ENCODE data around the gene SLC46A2.

The SLC46A2 gene

DNA sequence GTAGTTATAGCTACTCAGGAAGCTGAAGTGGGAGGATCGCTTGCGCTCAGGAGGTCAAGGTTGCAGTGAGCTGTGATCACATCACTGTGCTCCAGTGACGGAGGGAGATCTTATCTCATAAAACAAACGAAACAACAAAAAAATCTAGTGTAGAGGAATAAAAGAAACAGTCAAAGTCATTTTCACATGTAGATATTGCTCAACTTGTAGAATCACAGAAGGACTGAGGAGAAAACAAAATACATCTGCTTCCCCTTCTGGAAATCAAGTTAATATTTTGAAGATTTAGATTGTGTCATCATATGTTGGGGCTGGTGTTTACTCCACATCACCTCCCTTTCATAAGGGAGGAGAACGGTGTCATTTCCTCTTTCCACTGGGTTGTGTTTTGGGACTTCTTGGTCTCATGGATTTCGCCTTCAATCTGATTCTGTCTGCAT lies 8.2 kb upstream of the SLC46A2 start:
- no peak overlapping the region for H3K9ac ChIP-seq (ENCODE audit: low read depth, low read length)

DNA sequence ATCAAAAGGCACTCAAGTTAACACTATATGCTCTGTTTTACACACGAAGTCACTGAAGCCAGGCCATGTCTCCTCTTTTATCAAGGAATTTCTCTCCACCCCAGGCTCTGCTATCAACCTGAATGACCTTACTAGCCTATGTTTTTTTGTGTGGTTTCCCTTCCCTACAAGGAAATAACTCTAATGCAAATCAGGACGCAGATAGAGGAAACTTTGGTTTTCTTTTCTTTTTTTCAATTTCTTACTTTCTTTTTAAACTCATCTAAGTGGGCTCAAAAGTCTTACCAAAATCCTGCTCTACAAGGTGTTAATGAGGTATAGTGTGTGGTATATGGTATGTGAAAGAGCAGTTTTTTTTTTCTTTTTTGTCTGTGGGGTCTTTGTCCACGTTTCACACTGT lies 5.5 kb upstream of the SLC46A2 start:
- Histone ChIP-seq H3K36me3 (ENCODE audit: insufficient read depth, low read length) (no peaks in the 10 kb centered on the region), H3K9me3 (ENCODE audit: control insufficient read depth, insufficient read depth, low read length) (no peaks in the 10 kb centered on the region), H3K9ac (ENCODE audit: low read depth, low read length) (no peak overlapping the region), H3K4me1 (ENCODE audit: insufficient read depth, low read length) (no peaks in the 10 kb centered on the region)

More for the DNA sequence above, 8.2 kb upstream of the SLC46A2 start:
- no peaks in the 10 kb centered on the region for H3K9me3 ChIP-seq (ENCODE audit: control insufficient read depth, insufficient read depth, low read length)
- no peaks in the 10 kb centered on the region for H3K4me1 ChIP-seq (ENCODE audit: insufficient read depth, low read length)
- no peaks in the 10 kb centered on the region for H3K36me3 ChIP-seq (ENCODE audit: insufficient read depth, low read length)

DNA sequence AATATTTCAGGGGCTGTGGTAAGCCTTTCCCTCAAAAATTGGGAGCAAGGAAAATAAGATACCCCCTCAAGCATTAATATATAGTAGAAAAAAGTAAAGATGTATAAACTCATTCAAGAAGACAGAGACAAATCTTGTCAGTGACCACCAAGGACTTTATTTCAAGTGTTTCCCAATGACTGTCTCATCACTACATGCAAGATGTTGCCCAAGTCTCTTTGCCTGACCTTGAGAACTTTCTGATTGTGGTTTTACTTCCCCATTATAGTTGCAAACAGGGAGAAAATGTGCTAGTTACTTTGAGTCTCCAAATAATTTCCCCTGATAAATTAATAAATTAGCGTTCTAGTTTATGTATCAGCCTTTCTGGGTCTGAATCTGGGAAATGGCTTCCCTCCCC lies 4.0 kb upstream of the SLC46A2 start:
- H3K36me3 ChIP-seq (ENCODE audit: insufficient read depth, low read length): no peaks in the 10 kb centered on the region
- no peaks in the 10 kb centered on the region for H3K4me1 ChIP-seq (ENCODE audit: insufficient read depth, low read length)
- no peak overlapping the region for H3K9ac ChIP-seq (ENCODE audit: low read depth, low read length)
- no peaks in the 10 kb centered on the region; the same call in 1 of the 2 replicates for H3K9me3 ChIP-seq (ENCODE audit: control insufficient read depth, insufficient read depth, low read length)

DNA sequence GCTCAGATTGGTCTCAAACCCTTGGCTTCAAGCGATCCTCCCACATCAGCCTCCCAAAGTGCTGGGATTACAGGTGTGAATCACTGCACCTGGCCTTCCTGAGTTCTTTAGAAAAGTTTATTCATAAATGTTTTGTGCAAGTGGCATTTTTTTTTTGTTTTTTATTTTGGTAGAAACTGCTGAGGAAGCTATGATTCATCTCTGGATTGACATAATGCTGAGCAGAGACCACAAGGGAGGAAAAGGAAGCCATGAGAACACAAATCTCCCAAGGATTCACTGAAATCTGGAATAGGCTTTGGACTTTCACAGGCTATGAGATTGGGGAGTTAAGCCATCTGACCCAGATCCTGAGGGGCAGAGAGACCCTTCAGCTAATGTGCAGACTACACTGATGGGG lies 3.4 kb upstream of the SLC46A2 start:
- H3K36me3 ChIP-seq (ENCODE audit: insufficient read depth, low read length): no peaks in the 10 kb centered on the region
- no peaks in the 10 kb centered on the region; the same call in 1 of the 2 replicates for H3K9me3 ChIP-seq (ENCODE audit: control insufficient read depth, insufficient read depth, low read length)
- no peaks in the 10 kb centered on the region for H3K4me1 ChIP-seq (ENCODE audit: insufficient read depth, low read length)
- no peak overlapping the region for H3K9ac ChIP-seq (ENCODE audit: low read depth, low read length)

DNA sequence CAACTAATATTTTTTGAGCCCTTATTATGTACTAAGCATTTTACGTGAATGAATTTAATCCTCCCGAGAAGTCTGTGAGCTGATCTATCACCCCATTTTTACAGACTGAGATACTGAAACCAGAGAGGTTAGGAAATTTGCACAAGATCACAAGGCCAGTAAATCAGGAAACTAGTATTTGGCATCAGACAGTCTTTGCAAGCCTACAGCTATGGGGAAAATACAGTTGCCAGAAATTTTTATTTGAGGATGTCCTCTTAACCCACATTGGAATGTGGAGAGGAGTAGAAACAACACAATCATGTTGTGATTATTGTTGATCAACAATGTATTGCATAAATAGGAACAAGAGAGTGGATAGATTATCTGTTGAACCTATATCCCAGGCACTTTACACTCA lies 2.3 kb upstream of the SLC46A2 start:
- Histone ChIP-seq H3K9me3 (ENCODE audit: control insufficient read depth, insufficient read depth, low read length) (no peaks in the 10 kb centered on the region; the same call in 1 of the 2 replicates), H3K9ac (ENCODE audit: low read depth, low read length) (no peak overlapping the region), H3K36me3 (ENCODE audit: insufficient read depth, low read length) (no peaks in the 10 kb centered on the region), H3K4me1 (ENCODE audit: insufficient read depth, low read length) (no peaks in the 10 kb centered on the region)

DNA sequence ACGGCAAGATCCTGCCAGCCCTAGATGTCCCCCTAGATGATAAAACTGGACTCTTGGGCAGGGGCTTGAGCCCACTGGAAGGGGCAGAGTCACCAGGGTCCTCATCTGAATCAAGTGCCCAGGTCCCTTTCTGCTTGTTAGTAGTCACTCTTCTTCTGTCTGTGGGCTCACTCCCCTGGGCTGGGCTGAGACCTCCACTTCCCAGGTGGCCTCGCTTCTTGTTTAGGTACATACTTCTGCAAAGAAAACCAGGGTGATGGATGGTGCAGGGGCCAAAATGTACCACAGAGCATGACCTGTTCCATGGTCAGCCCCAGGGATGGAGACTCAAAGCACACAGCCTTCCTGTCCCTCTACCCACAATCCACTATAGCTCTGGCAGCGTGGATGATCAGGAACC lies 845 bp upstream of the SLC46A2 start:
- H3K4me1 ChIP-seq (ENCODE audit: insufficient read depth, low read length): no peaks in the 10 kb centered on the region
- H3K36me3 ChIP-seq (ENCODE audit: insufficient read depth, low read length): no peaks in the 10 kb centered on the region
- H3K9me3 ChIP-seq (ENCODE audit: control insufficient read depth, insufficient read depth, low read length): no peaks in the 10 kb centered on the region; the same call in 1 of the 2 replicates
- no peak overlapping the region for H3K9ac ChIP-seq (ENCODE audit: low read depth, low read length)

DNA sequence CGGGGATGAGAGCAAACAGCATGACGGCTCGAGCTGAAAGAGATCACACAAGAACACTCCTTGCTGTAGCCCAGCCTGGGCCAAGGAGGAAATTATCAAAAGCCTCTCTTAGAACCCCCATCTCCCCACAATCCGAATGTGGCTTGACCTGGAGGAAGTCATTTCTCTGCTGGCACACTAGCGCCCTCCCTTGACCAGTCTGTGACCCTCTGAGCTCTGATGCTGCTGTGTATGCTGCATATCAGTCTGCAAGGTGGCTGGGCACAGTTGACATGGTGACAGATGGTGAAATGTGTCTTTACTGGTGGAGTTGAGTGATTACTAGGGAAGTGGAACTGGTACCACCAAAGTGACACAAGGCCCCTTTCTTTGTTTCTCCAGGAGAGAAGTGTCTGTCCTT lies 3.3 kb downstream of the SLC46A2 start:
- no peaks in the 10 kb centered on the region for H3K36me3 ChIP-seq (ENCODE audit: insufficient read depth, low read length)
- H3K9ac ChIP-seq (ENCODE audit: low read depth, low read length): no peak overlapping the region
- H3K4me1 ChIP-seq (ENCODE audit: insufficient read depth, low read length): peaks cover 4% of the 10 kb centered on the region; the same call in 1 of the 2 replicates
- H3K9me3 ChIP-seq (ENCODE audit: control insufficient read depth, insufficient read depth, low read length): no peaks in the 10 kb centered on the region; the same call in 1 of the 2 replicates

DNA sequence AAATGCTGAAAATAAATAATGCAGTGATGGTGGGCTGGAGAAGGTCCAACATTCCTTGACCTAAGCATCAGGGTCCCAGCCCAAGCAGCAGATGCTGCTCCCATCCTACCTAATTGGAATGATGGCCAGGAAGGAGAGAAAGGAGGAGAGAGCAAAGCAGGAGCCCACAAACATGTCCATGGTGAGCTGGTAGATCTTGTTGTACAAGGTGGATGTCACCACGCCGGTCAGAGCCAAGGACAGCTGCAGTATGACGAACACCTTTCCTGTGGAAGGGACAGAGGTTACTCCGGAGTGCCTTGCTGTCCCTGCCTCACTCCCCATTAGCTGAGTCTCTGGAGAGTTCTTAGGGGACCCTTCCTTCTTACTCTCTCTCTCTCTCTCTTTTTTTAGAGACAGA lies 4.3 kb downstream of the SLC46A2 start:
- peaks cover 4% of the 10 kb centered on the region; the same call in 1 of the 2 replicates for H3K4me1 ChIP-seq (ENCODE audit: insufficient read depth, low read length)
- H3K9me3 ChIP-seq (ENCODE audit: control insufficient read depth, insufficient read depth, low read length): no peaks in the 10 kb centered on the region; the same call in 1 of the 2 replicates
- no peaks in the 10 kb centered on the region for H3K36me3 ChIP-seq (ENCODE audit: insufficient read depth, low read length)

DNA sequence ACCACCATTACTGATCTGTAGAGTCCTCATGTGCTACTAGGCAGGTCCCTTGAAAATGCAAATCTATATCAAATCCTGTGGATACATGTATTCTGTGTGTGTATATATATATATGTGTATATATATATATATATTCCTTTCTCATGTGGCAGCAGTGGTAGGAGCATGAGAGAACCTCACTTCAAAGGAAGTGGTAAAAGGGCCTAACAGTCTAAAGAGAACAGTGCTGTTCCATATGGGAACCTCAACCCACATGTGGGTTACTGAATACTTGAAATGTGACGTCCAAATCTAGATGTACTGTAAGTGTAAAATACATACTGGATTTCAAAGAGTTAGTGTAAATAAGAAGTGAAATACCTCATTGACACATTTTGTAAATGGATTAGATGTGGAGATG lies 5.4 kb downstream of the SLC46A2 start:
- Histone ChIP-seq H3K36me3 (ENCODE audit: insufficient read depth, low read length) (no peaks in the 10 kb centered on the region), H3K9me3 (ENCODE audit: control insufficient read depth, insufficient read depth, low read length) (no peaks in the 10 kb centered on the region), H3K9ac (ENCODE audit: low read depth, low read length) (no peak overlapping the region), H3K4me1 (ENCODE audit: insufficient read depth, low read length) (peaks cover 4% of the 10 kb centered on the region; the same call in 1 of the 2 replicates)

More for the DNA sequence above, 4.3 kb downstream of the SLC46A2 start:
- H3K9ac ChIP-seq (ENCODE audit: low read depth, low read length): no peak overlapping the region

DNA sequence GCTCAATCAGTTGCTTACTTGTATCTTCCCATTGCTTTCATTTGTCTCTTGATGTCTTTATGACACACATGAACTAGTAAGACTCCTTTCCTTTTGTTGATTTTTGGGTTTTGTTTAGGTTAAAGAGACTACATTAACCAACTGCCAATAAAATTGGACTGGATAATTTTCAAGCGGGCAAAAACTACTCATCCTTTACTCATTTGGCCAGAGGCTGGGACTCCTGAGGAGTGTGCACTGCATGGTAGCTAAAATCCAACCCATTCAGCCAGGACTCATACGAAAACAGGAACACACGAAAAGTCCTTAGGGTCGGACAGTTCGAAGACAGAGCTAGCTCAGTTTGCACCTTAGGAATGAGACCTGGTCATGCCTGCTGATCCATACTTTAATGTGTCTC lies 6.0 kb downstream of the SLC46A2 start:
- H3K9me3 ChIP-seq (ENCODE audit: control insufficient read depth, insufficient read depth, low read length): no peaks in the 10 kb centered on the region
- no peaks in the 10 kb centered on the region for H3K36me3 ChIP-seq (ENCODE audit: insufficient read depth, low read length)
- H3K9ac ChIP-seq (ENCODE audit: low read depth, low read length): no peak overlapping the region
- peaks cover 4% of the 10 kb centered on the region; the same call in 1 of the 2 replicates for H3K4me1 ChIP-seq (ENCODE audit: insufficient read depth, low read length)

DNA sequence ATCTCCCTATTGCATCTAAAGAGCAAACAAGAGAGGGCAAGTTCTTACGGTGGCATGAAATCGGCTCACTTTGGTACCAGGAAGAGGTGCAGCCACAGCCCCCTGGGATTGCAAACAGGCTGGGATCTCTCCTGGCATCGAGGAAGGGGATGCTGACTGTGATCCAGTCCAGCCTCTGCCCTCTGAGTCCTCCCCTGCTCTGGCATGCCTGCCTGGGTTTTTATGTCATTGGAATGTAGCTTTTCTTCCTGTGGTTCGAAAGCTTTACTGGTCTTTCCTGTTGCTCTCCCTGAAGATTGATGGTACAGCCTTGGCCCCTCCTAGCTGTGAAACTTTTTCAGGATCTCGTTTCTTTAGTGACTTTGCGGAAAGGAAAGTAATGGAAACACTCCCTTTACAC lies 6.6 kb downstream of the SLC46A2 start:
- Histone ChIP-seq H3K36me3 (ENCODE audit: insufficient read depth, low read length) (no peaks in the 10 kb centered on the region), H3K4me1 (ENCODE audit: insufficient read depth, low read length) (peaks cover 4% of the 10 kb centered on the region; the same call in 1 of the 2 replicates), H3K9ac (ENCODE audit: low read depth, low read length) (no peak overlapping the region), H3K9me3 (ENCODE audit: control insufficient read depth, insufficient read depth, low read length) (no peaks in the 10 kb centered on the region)

DNA sequence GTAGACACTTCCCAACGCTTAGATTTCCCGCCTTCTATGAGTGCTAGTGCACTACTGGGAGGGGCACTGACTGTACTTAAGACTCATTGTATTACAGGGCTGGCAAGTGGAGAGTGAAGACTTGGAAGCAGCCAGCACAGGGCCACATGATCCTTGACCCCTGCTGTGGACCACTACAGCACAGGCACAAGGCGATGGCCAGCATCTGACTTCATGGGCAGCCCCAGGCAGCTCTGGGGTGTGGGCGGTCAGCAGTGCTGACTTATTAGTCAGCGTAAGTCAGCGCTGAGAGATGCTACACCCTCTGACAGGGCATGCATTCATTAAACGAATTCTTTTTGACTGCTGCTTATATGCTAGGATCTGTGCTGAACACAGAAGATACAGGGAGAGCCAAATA lies 9.3 kb downstream of the SLC46A2 start:
- no peaks in the 10 kb centered on the region for H3K9me3 ChIP-seq (ENCODE audit: control insufficient read depth, insufficient read depth, low read length)
- H3K4me1 ChIP-seq (ENCODE audit: insufficient read depth, low read length): peaks cover 4% of the 10 kb centered on the region; the same call in 1 of the 2 replicates
- H3K9ac ChIP-seq (ENCODE audit: low read depth, low read length): no peak overlapping the region
- no peaks in the 10 kb centered on the region for H3K36me3 ChIP-seq (ENCODE audit: insufficient read depth, low read length)

DNA sequence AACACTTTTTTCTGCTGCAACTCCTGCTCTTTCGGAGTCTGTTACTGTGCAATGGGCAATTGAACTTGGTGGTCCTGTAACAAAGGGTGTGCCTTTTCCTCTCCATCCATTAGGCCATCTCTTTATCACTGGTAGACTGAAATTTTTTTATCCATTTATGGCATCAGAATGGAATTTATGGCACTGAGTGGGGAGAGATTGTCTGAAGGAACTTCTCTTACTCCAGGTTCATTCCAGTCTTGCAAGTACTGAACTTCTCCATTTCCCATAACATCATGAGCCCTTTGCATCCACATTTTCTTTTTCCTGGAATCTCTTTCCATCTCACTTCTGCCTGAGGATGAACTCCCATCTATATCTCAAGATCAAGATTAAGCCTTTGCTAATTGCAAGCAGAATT lies 10.0 kb downstream of the SLC46A2 start:
- H3K9ac ChIP-seq (ENCODE audit: low read depth, low read length): no peak overlapping the region
- no peaks in the 10 kb centered on the region for H3K9me3 ChIP-seq (ENCODE audit: control insufficient read depth, insufficient read depth, low read length)
- no peaks in the 10 kb centered on the region for H3K36me3 ChIP-seq (ENCODE audit: insufficient read depth, low read length)
- H3K4me1 ChIP-seq (ENCODE audit: insufficient read depth, low read length): peaks cover 4% of the 10 kb centered on the region; the same call in 1 of the 2 replicates

DNA sequence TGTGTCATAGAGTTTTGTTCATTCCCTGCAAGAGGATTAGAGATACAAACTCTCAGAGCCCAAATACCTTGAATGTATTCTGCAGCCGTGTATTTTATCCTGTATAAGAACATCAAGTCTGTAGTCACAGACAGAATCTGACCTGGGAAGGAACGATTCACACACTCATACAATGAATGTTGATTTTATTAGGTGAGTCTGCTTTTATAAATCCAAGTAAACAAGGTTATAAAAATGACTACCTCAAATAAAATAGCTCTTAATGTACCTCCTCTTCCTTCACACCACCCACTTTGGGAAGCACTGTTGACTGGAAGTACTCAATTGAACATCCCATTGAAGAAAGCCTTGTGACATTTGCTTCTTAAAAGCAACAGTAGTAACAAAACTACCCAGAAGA lies 11.9 kb downstream of the SLC46A2 start:
- H3K9me3 ChIP-seq (ENCODE audit: control insufficient read depth, insufficient read depth, low read length): no peaks in the 10 kb centered on the region
- H3K4me1 ChIP-seq (ENCODE audit: insufficient read depth, low read length): no peaks in the 10 kb centered on the region
- H3K9ac ChIP-seq (ENCODE audit: low read depth, low read length): no peak overlapping the region
- H3K36me3 ChIP-seq (ENCODE audit: insufficient read depth, low read length): no peaks in the 10 kb centered on the region

DNA sequence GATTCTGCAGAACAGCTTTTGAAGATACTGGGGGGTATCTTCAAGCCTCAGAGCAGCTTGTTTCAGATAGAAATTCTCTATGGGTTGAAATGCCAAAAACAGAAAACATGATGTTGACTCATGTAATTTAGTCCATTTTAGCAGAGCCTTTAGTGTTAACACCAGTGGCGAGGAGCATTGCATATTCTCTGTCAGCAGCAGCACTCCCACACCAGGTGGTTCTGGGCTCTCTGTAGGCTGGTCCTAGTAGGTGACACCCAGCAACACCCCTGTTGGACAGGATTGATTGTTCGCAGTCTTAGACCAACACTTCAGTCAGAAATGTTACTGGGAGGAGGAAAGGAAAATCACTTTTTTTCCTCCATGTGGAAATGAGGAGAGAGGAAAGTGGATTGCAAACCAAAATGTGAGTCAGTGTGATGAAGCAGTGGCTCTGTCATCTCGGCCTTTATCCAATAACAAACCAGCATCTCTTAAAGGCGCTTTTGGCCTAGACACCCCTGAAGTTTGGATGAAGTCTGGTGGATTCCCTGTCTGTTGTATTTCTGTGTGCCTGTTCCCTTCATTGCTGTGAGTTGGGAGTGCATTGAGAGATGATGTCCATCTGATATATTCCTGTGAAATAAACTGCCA lies 16.8 kb downstream of the SLC46A2 start:
- Histone ChIP-seq H3K9me3 (ENCODE audit: control insufficient read depth, insufficient read depth, low read length) (no peaks in the 10 kb centered on the region), H3K36me3 (ENCODE audit: insufficient read depth, low read length) (no peaks in the 10 kb centered on the region; the same call in 1 of the 2 replicates), H3K4me1 (ENCODE audit: insufficient read depth, low read length) (no peaks in the 10 kb centered on the region)

More for the DNA sequence above, 16.8 kb downstream of the SLC46A2 start:
- no peak overlapping the region for H3K9ac ChIP-seq (ENCODE audit: low read depth, low read length)
